Epithelial cell of esophagus (primary cell): ENCODE measurements around the gene SORD.
"Not testable (repeated sequence)": the region's sequence is repeated elsewhere in the genome, so short reads cannot be mapped to it uniquely, and the experiment has no call there.

Experiments used
- DNase-seq: peaks from one replicate; pipeline ENCODE4 v3.0.0; 2010; ENCODE audit warnings: low read depth
- H3K4me3 ChIP-seq: 2 replicates; pipeline ENCODE4 v1.5.1; 2011; ENCODE audit warnings: mild to moderate bottlenecking, low read length, control low read depth
- CTCF ChIP-seq: IDR thresholded peaks from 2 replicates; pipeline ENCODE4 v1.5.1; 2011; ENCODE audit warnings: low read depth, mild to moderate bottlenecking, low read length, control low read depth, inconsistent platforms; ENCODE audit not compliant: insufficient read depth; ENCODE audit errors: missing control alignments

SORD gene

DNA sequence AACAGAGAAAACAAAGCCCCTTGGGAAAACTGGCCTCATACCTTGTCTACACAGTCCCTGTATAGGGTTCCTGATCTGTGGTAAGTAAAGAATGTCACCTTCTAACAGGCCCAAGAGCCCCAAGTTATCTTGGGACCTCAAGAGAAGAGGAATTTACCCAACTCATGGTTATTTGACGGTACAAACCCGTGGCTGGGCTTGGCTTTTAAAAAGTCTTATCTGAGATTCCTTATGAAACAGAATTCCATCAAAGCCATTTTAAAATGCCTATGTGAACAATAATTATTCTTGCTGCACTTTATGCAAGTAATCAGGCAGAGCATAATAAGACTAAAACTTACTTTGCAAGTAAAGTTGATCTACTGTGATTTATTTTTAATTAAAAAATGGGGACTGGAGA, 13.9 kb upstream of the SORD start:
- no peak overlapping the region for H3K4me3 ChIP-seq
- no peak for TF ChIP-seq CTCF
- no peak for DNase-seq

DNA sequence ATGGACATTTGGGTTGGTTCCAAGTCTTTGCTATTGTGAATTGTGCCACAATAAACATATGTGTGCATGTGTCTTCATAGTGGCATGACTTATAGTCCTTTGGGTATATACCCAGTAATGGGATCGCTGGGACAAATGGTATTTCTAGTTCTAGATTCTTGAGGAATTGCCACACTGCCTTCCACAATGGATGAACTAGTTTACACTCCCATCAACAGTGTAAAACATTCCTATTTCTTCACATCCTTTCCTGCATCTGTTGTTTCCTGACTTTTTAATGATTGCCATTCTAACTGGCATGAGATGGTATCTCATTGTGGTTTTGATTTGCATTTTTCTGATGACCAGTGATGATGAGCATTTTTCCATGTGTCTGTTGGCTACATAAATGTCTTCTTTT, 7.9 kb upstream of the SORD start:
- H3K4me3 ChIP-seq, DNase-seq: not testable (repeated sequence)

- not testable (repeated sequence) for H3K4me3 ChIP-seq, DNase-seq
These were observed 2.6 kb upstream of the SORD start for GRCh38 chr15:45020222-45020900.

- not testable (repeated sequence) for H3K4me3 ChIP-seq, DNase-seq
These were observed 2.1 kb upstream of the SORD start for GRCh38 chr15:45020901-45021259.

GRCh38 chr15:45021348-45021747, 1.6 kb upstream of the SORD start:
- DNase-seq = peak; percentile 78
- TF ChIP-seq CTCF = no peak
- no peak overlapping the region for H3K4me3 ChIP-seq

DNA sequence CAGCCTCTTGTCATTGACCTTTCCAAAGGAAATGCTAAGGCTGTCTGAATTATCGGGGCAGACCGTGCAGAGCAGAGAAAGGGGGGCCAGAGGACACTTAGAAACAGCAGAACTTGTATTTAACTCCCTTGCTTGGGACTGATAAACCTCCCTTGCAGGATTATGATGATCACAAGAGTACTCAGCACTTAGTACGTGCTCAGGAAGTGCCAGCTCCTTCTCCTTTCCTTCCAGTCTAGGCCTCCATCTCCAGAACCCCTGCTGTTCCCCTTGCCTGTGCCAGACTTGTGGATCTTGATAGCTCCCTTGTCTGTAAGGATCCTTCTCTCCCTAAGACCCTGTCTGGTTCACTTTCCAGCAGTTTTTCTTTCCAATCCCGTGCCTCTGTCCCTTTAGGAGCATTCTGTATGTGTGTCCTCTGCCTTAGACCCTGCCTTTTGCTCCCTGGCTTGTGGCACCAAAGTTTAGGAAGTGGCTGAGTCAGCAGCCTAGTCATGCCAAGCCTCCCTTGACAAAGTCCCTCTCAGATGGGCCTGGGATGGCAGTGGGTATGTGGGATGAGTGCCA, 747 bp downstream of the SORD start:
- no peak for TF ChIP-seq CTCF
- H3K4me3 ChIP-seq = peak overlapping the region; percentile 80
- DNase-seq = peak; percentile 28

DNA sequence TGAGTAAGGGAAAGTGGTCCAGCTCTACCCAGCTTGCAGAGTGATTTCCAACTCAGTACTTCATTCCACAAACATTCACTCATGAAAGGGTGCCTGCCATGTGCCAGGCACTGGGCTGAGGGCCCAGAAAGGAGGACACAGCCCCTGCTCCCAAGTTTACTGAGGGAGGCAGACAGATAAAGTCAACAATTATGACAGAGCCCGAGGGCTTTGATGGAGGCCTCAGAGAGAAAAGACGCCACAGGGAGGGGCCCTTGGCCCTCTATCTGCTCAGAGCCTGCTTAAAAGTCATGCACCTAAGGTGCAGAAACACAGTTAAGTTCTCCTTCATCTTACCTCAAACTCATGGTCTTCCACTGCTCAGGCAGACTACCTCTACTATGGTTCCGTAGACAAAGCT, 1.7 kb downstream of the SORD start:
- not testable (repeated sequence) for H3K4me3 ChIP-seq, DNase-seq

DNA sequence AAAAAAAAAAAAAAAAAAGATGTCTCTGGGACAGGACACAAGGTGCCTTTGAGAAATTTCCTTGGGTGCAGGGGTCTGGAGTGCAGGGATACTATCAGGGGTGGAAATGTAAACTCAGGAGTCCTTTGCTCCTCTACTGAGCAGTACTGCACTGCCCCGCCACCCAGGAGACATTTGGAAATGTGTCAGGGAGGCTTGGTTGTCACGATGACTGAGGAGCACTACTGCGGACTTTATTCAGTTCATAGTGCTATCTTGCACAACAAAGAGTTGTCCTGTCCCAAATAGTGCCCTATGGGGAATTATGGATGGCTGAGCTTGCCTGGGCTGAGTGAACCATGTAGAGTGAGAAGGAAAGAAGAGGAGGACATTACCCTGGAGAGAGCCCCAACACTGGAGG, 2.6 kb downstream of the SORD start:
- DNase-seq, H3K4me3 ChIP-seq: not testable (repeated sequence)

DNA sequence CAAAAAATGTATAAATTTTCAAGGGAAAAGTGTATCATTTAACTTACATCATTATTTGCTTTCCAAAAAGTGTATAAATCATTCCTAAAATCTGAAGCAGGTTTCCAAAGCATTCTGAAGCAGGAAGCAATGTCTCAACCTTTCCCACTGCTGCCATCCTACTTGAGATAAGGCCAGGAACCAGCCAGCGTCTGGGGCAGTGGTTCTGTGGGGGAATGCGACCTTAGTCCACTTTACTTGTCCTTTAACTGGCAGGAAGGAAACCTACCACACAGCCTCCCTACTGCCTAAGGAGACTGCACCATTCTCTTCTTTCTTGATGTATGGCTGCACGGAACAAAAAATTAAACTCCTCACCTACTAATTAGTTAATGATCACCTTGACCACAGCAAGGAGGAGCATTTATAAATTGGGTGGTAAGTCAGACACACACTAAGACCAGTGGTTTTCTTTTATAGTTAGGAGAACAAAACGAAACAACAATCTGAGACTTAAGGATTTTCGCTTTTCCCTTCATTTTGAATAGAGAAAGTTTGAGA, 3.7 kb downstream of the SORD start:
- no peak for DNase-seq
- H3K4me3 ChIP-seq = no peak overlapping the region
- no peak for TF ChIP-seq CTCF

DNA sequence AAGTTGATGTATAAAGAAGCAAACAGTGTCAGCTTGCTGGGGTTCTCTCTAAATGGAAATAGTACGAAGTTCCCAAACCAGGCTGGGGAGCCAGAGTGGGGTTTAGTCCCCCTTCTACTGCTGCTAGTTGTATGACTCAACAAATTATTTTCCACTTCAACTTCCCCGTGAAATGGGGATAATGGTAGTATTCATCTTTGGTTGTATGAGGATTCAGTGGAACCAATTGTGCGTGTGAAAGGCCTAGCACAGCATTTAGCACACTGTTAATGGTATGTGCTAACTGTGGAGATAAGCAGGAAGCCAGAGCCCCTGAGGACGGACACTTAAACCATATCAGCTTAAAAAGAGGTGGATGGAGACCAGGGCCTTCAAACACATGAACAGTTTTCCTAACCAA, 4.2 kb downstream of the SORD start:
- no peak overlapping the region for H3K4me3 ChIP-seq
- TF ChIP-seq CTCF = no peak
- DNase-seq = no peak
